Peyer's patch (tissue), 4 donors: ENCODE data around the gene MBTD1.

Experiments
- CTCF ChIP-seq, 6 experiments: fragments of 450-650 bp in 4 of 6; fragments of 200-600 bp in 2 of 6; sonication (generic) in 1 of 6; IDR thresholded peaks; one replicate each; pipeline ENCODE4 v1.5.1; 2017 to 2019; ENCODE audit warnings: antibody characterized with exemption in 6 of 6, mild to moderate bottlenecking in 3 of 6, moderate library complexity in 1 of 6
- POLR2A ChIP-seq, 2 donors: fragments of 450-650 bp; IDR thresholded peaks; one replicate each; pipeline ENCODE4 v1.5.1; 2017; ENCODE audit warnings: antibody characterized with exemption in 2 of 2, mild to moderate bottlenecking in 2 of 2, moderate library complexity in 2 of 2

GRCh38 chr17:51272812-51273211 lies 13.0 kb upstream of the MBTD1 start:
- no peak for TF ChIP-seq CTCF (IDR thresholded peaks at IDR 0.05)
- TF ChIP-seq POLR2A (IDR thresholded peaks at IDR 0.05) = no peak
